Coronary artery (tissue), 2 donors: ENCODE results near the gene PDS5B.

Experiments
- DNase-seq: peaks from one replicate; pipeline ENCODE4 v3.0.0-alpha.2; 2017; ENCODE audit warnings: low spot score
- H3K27ac ChIP-seq, 2 donors: fragments of 200-600 bp; sonication (generic); one replicate each; pipeline ENCODE4 v1.5.1; 2016 to 2019
- H3K4me3 ChIP-seq: fragments of 200-600 bp; sonication (generic); 2 replicates; pipeline ENCODE4 v1.5.1; 2016; ENCODE audit warnings: mild to moderate bottlenecking, moderate library complexity
- CTCF ChIP-seq: fragments of 200-600 bp; sonication (generic); IDR thresholded peaks from one replicate; pipeline ENCODE4 v1.5.1; 2019; ENCODE audit warnings: antibody characterized with exemption

Gene PDS5B

GRCh38 chr13:32629313-32629712, 43.1 kb downstream of the PDS5B start:
- no peak overlapping the region for H3K4me3 ChIP-seq
- no peak for TF ChIP-seq CTCF
- no peak overlapping the region for H3K27ac ChIP-seq
- DNase-seq = no peak

- TF ChIP-seq CTCF = no peak
- no peak overlapping the region for H3K27ac ChIP-seq
These were observed 43.6 kb downstream of the PDS5B start for GRCh38 chr13:32629866-32630265.

GRCh38 chr13:32632343-32632909, 46.2 kb downstream of the PDS5B start:
- H3K4me3 ChIP-seq = no peak overlapping the region
- no peak overlapping the region for H3K27ac ChIP-seq
- no peak for DNase-seq
- no peak for TF ChIP-seq CTCF

More at GRCh38 chr13:32629866-32630265, 43.6 kb downstream of the PDS5B start:
- no peak for DNase-seq
- H3K4me3 ChIP-seq = no peak overlapping the region

- no peak for TF ChIP-seq CTCF
- H3K27ac ChIP-seq = no peak overlapping the region
- DNase-seq = no peak
- H3K4me3 ChIP-seq = no peak overlapping the region
These were observed 50.5 kb downstream of the PDS5B start for GRCh38 chr13:32636711-32637110.

GRCh38 chr13:32638739-32639138, 52.5 kb downstream of the PDS5B start:
- no peak for TF ChIP-seq CTCF
- Histone ChIP-seq H3K4me3 (no peak overlapping the region), H3K27ac (no peak overlapping the region)
- no peak for DNase-seq

GRCh38 chr13:32639502-32640105, 53.4 kb downstream of the PDS5B start:
- TF ChIP-seq CTCF = peak; percentile 68
- Histone ChIP-seq H3K27ac (no peak overlapping the region), H3K4me3 (no peak overlapping the region)
- no peak for DNase-seq

- H3K27ac ChIP-seq = no peak overlapping the region
- no peak for TF ChIP-seq CTCF
- no peak for DNase-seq
- H3K4me3 ChIP-seq = no peak overlapping the region
These were observed 56.1 kb downstream of the PDS5B start for GRCh38 chr13:32642316-32642715.
